ENCODE data around the gene TNIP1.

DNA sequence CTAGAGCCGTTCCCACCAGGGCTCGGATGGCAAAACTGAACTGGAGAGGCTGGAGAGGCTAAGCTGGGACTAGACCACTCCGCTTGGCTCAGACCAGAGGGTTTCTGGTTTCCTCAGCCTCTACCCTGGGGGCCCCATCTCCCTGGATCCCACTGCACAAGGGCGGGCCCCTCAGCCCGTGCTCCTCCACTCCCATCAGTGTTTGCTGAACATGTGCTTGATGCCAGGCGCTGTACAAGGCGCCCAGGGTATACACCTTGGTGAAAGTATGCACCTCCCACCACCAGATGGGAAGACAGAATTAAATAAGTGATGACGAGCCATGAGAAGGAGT lies 42.5 kb downstream of the TNIP1 start:
- TF ChIP-seq, protein P1, sequence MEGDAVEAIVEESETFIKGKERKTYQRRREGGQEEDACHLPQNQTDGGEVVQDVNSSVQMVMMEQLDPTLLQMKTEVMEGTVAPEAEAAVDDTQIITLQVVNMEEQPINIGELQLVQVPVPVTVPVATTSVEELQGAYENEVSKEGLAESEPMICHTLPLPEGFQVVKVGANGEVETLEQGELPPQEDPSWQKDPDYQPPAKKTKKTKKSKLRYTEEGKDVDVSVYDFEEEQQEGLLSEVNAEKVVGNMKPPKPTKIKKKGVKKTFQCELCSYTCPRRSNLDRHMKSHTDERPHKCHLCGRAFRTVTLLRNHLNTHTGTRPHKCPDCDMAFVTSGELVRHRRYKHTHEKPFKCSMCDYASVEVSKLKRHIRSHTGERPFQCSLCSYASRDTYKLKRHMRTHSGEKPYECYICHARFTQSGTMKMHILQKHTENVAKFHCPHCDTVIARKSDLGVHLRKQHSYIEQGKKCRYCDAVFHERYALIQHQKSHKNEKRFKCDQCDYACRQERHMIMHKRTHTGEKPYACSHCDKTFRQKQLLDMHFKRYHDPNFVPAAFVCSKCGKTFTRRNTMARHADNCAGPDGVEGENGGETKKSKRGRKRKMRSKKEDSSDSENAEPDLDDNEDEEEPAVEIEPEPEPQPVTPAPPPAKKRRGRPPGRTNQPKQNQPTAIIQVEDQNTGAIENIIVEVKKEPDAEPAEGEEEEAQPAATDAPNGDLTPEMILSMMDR (IDR thresholded peaks at IDR 0.05; ENCODE audit: low read depth, low read length, poor library complexity, severe bottlenecking), result no peak
- no peak for TF ChIP-seq EZH2phosphoT487 (IDR thresholded peaks at IDR 0.05; ENCODE audit: borderline replicate concordance, low read length)

Measured in DOHH2 (cell line).